Measurements from ENCODE around the gene LIPI. TPM values are rescaled to one million over a fixed set of nuclear protein-coding genes. Genes with fewer than 3 reads are reported as not detected.
"Not testable (repeated sequence)": the region's sequence is repeated elsewhere in the genome, so short reads cannot be mapped to it uniquely, and the experiment has no call there.

The LIPI gene
- total RNA-seq, 1 donor from 2014 or later = not detected

GRCh38 chr21:14116080-14116481 lies 94.7 kb downstream of the LIPI start:
- DNase-seq = no peak

- DNase-seq = no peak
Measured at GRCh38 chr21:14115646-14116045, 95.1 kb downstream of the LIPI start.

- no peak for DNase-seq
Measured at GRCh38 chr21:14114251-14114650, 96.5 kb downstream of the LIPI start.

GRCh38 chr21:14104564-14104963 lies 106.2 kb downstream of the LIPI start:
- DNase-seq = not testable (repeated sequence)

GRCh38 chr21:14099570-14099969 lies 111.2 kb downstream of the LIPI start:
- no peak for DNase-seq

- no peak for DNase-seq
Measured at GRCh38 chr21:14097881-14098499, 112.8 kb downstream of the LIPI start.

GRCh38 chr21:14096577-14096976 lies 114.2 kb downstream of the LIPI start:
- DNase-seq = no peak

- no peak for DNase-seq
Measured at GRCh38 chr21:14096172-14096571, 114.6 kb downstream of the LIPI start.

GRCh38 chr21:14095056-14095455 lies 115.7 kb downstream of the LIPI start:
- DNase-seq = no peak

- no peak for DNase-seq
Measured at GRCh38 chr21:14092834-14093560, 117.8 kb downstream of the LIPI start.

- not testable (repeated sequence) for DNase-seq
Measured at GRCh38 chr21:14090184-14090583, 120.6 kb downstream of the LIPI start.

GRCh38 chr21:14088391-14088790 lies 122.4 kb downstream of the LIPI start:
- no peak for DNase-seq

GRCh38 chr21:14086553-14086952 lies 124.2 kb downstream of the LIPI start:
- DNase-seq = no peak

- DNase-seq = no peak
Measured at GRCh38 chr21:14084701-14085100, 126.1 kb downstream of the LIPI start.

GRCh38 chr21:14084068-14084501 lies 126.7 kb downstream of the LIPI start:
- no peak for DNase-seq

GRCh38 chr21:14080764-14081096 lies 130.0 kb downstream of the LIPI start:
- DNase-seq = no peak

- no peak for DNase-seq
Measured at GRCh38 chr21:14080040-14080763, 130.6 kb downstream of the LIPI start.

- DNase-seq = no peak
Measured at GRCh38 chr21:14078746-14079375, 131.9 kb downstream of the LIPI start.

GRCh38 chr21:14076143-14076806 lies 134.5 kb downstream of the LIPI start:
- no peak for DNase-seq

GRCh38 chr21:14075346-14076142 lies 135.2 kb downstream of the LIPI start:
- DNase-seq = no peak

- DNase-seq = no peak
Measured at GRCh38 chr21:14074177-14074576, 136.6 kb downstream of the LIPI start.

GRCh38 chr21:14073615-14074014 lies 137.1 kb downstream of the LIPI start:
- DNase-seq = no peak

Measured in skin of body (tissue), 2 donors.